SK-MEL-5 (cell line): Measurements from ENCODE around the gene P2RY10. TPM values are rescaled to one million over a fixed set of nuclear protein-coding genes. Genes with fewer than 3 reads are reported as not detected.
"Not testable (repeated sequence)": the region's sequence is repeated elsewhere in the genome, so short reads cannot be mapped to it uniquely, and the experiment has no call there.

Experiments
- DNase-seq: peaks from one replicate; pipeline ENCODE4 v3.0.0-alpha.2; 2016; ENCODE audit warnings: low read depth, low spot score
- in situ Hi-C: cut with HindIII; loops from 2 replicates; pipeline ENCODE4 v1.10.0; 2016; ENCODE audit warnings: low sequenced_read_pairs, high pct_unique_total_duplicates, low pct_unique_long_range_greater_than_20kb
- total RNA-seq: library from RNA; depleted of rRNA; stranded (reverse); fragments of >200 nt; shearing (Covaris generic); gene quantifications from 2 replicates; pipeline ENCODE4 v1.2.3, GENCODE V29; 2014; rRNA removed

The P2RY10 gene
- total RNA-seq, 1 experiment from 2014 or later, result not detected

- DNase-seq, result no peak
- in situ Hi-C loops, result no loop called here
Measured at GRCh38 chrX:78997870-78998558, 52.8 kb downstream of the P2RY10 start.

GRCh38 chrX:79007540-79007939, 62.3 kb downstream of the P2RY10 start:
- in situ Hi-C loops, DNase-seq: not testable (repeated sequence)

Other genes with a start within 250 kb of the P2RY10 start
- not detected in 2 replicates for gene LPAR4, start 197.7 kb upstream of the P2RY10 start, total RNA-seq
- not detected in 2 replicates for gene GPR174, start 199.3 kb downstream of the P2RY10 start, total RNA-seq